ENCODE measurements around the gene UNC5CL. TPM values are rescaled to one million over a fixed set of nuclear protein-coding genes. Genes with fewer than 3 reads are reported as not detected.
"Not testable (repeated sequence)": the region's sequence is repeated elsewhere in the genome, so short reads cannot be mapped to it uniquely, and the experiment has no call there.

UNC5CL gene
- total RNA-seq, 1 experiment from 2014 or later, result 0.40 TPM

GRCh38 chr6:41037107-41037900 is 1.7 kb downstream of the UNC5CL start:
- Histone ChIP-seq H3K36me3 (no peaks in the 10 kb centered on the region), H3K27me3 (no peaks in the 10 kb centered on the region), H3K4me3 (no peak overlapping the region), H3K4me1 (0 out of 2 replicates have a peak, but pooled peaks cover 3% of the 10 kb centered on the region), H3K27ac (no peak overlapping the region), H3K9me3 (replicated peaks) (no peaks in the 10 kb centered on the region)
- DNase-seq, result no peak

GRCh38 chr6:41036601-41037000 is 2.4 kb downstream of the UNC5CL start:
- H3K36me3 ChIP-seq, result no peaks in the 10 kb centered on the region
- 0 out of 2 replicates have a peak, but pooled peaks cover 3% of the 10 kb centered on the region for H3K4me1 ChIP-seq
- H3K4me3 ChIP-seq, result no peak overlapping the region
- no peaks in the 10 kb centered on the region for H3K9me3 ChIP-seq (replicated peaks)
- H3K27me3 ChIP-seq, result no peaks in the 10 kb centered on the region
- no peak for DNase-seq
- no peak overlapping the region for H3K27ac ChIP-seq

- Histone ChIP-seq H3K27me3 (no peaks in the 10 kb centered on the region), H3K9me3 (replicated peaks) (no peaks in the 10 kb centered on the region)
- DNase-seq, result no peak
These were observed 2.8 kb downstream of the UNC5CL start for GRCh38 chr6:41036186-41036585.

GRCh38 chr6:41033776-41034175 is 5.2 kb downstream of the UNC5CL start:
- H3K4me3 ChIP-seq, result no peak overlapping the region
- H3K27me3 ChIP-seq, result no peaks in the 10 kb centered on the region
- H3K36me3 ChIP-seq, result no peaks in the 10 kb centered on the region
- H3K27ac ChIP-seq, result no peak overlapping the region
- H3K4me1 ChIP-seq, result peaks cover 4% of the 10 kb centered on the region; the same call in 1 of the 2 replicates
- no peaks in the 10 kb centered on the region for H3K9me3 ChIP-seq (replicated peaks)
- no peak for DNase-seq

More at GRCh38 chr6:41036186-41036585, 2.8 kb downstream of the UNC5CL start:
- H3K4me3 ChIP-seq, result no peak overlapping the region
- H3K36me3 ChIP-seq, result no peaks in the 10 kb centered on the region
- H3K27ac ChIP-seq, result no peak overlapping the region
- H3K4me1 ChIP-seq, result 0 out of 2 replicates have a peak, but pooled peaks cover 3% of the 10 kb centered on the region

- no peaks in the 10 kb centered on the region for H3K9me3 ChIP-seq (replicated peaks)
- no peak overlapping the region for H3K4me3 ChIP-seq
- no peak overlapping the region for H3K27ac ChIP-seq
- DNase-seq, result no peak
- no peaks in the 10 kb centered on the region for H3K36me3 ChIP-seq
- peaks cover 6% of the 10 kb centered on the region; the same call in 1 of the 2 replicates for H3K4me1 ChIP-seq
- H3K27me3 ChIP-seq, result no peaks in the 10 kb centered on the region
These were observed 6.2 kb downstream of the UNC5CL start for GRCh38 chr6:41032830-41033229.

GRCh38 chr6:41028561-41029412 is 10.2 kb downstream of the UNC5CL start:
- peak in 1 of 2 experiments; percentile 47 for DNase-seq
- Histone ChIP-seq H3K27me3 (no peaks in the 10 kb centered on the region), H3K36me3 (no peaks in the 10 kb centered on the region), H3K4me3 (peak overlapping the region; percentile 61), H3K4me1 (peaks cover 13% of the 10 kb centered on the region), H3K27ac (peak overlapping the region; percentile 41), H3K9me3 (replicated peaks) (no peaks in the 10 kb centered on the region)

- Histone ChIP-seq H3K9me3 (replicated peaks) (no peaks in the 10 kb centered on the region), H3K4me3 (peak overlapping the region; percentile 61), H3K27me3 (no peaks in the 10 kb centered on the region), H3K4me1 (peaks cover 20% of the 10 kb centered on the region), H3K36me3 (no peaks in the 10 kb centered on the region), H3K27ac (peak overlapping the region; percentile 41)
- peak; percentile 79 to 88 for DNase-seq
These were observed 11.0 kb downstream of the UNC5CL start for GRCh38 chr6:41027799-41028560.

- no peak for DNase-seq
- peaks cover 24% of the 10 kb centered on the region for H3K4me1 ChIP-seq
- H3K27ac ChIP-seq, result peak overlapping the region; percentile 41
- H3K36me3 ChIP-seq, result no peaks in the 10 kb centered on the region
- no peaks in the 10 kb centered on the region for H3K27me3 ChIP-seq
- H3K4me3 ChIP-seq, result peak overlapping the region; percentile 61
- no peaks in the 10 kb centered on the region for H3K9me3 ChIP-seq (replicated peaks)
These were observed 11.8 kb downstream of the UNC5CL start for GRCh38 chr6:41027241-41027640.

GRCh38 chr6:41025966-41026530 is 13.0 kb downstream of the UNC5CL start:
- Histone ChIP-seq H3K27ac (no peak overlapping the region), H3K4me3 (no peak overlapping the region), H3K9me3 (replicated peaks) (no peaks in the 10 kb centered on the region), H3K27me3 (no peaks in the 10 kb centered on the region), H3K36me3 (no peaks in the 10 kb centered on the region), H3K4me1 (peaks cover 31% of the 10 kb centered on the region)
- no peak for DNase-seq

- peak; percentile 10 to 30 for DNase-seq
- Histone ChIP-seq H3K36me3 (no peaks in the 10 kb centered on the region), H3K4me1 (peaks cover 24% of the 10 kb centered on the region), H3K9me3 (replicated peaks) (no peaks in the 10 kb centered on the region), H3K4me3 (no peak overlapping the region), H3K27ac (no peak overlapping the region), H3K27me3 (no peaks in the 10 kb centered on the region)
These were observed 15.9 kb downstream of the UNC5CL start for GRCh38 chr6:41023114-41023513.

- peak; percentile 29 to 67 for DNase-seq
- Histone ChIP-seq H3K4me1 (peaks cover 24% of the 10 kb centered on the region), H3K27me3 (no peaks in the 10 kb centered on the region), H3K9me3 (replicated peaks) (no peaks in the 10 kb centered on the region), H3K4me3 (no peak overlapping the region), H3K36me3 (no peaks in the 10 kb centered on the region), H3K27ac (no peak overlapping the region; the same call in 1 of the 2 replicates)
These were observed 16.7 kb downstream of the UNC5CL start for GRCh38 chr6:41022294-41022693.

GRCh38 chr6:41021832-41022231 is 17.2 kb downstream of the UNC5CL start:
- H3K36me3 ChIP-seq, result no peaks in the 10 kb centered on the region
- H3K27ac ChIP-seq, result no peak overlapping the region; the same call in 1 of the 2 replicates
- no peaks in the 10 kb centered on the region for H3K27me3 ChIP-seq
- H3K9me3 ChIP-seq (replicated peaks), result no peaks in the 10 kb centered on the region
- H3K4me1 ChIP-seq, result peaks cover 20% of the 10 kb centered on the region
- peak; percentile 62 to 67 for DNase-seq
- H3K4me3 ChIP-seq, result no peak overlapping the region

GRCh38 chr6:41017663-41018062 is 21.4 kb downstream of the UNC5CL start:
- Histone ChIP-seq H3K36me3 (no peaks in the 10 kb centered on the region), H3K27me3 (no peaks in the 10 kb centered on the region), H3K4me3 (no peak overlapping the region), H3K9me3 (replicated peaks) (no peaks in the 10 kb centered on the region), H3K27ac (no peak overlapping the region), H3K4me1 (peaks cover 10% of the 10 kb centered on the region)
- DNase-seq, result no peak

GRCh38 chr6:41015860-41016259 is 23.2 kb downstream of the UNC5CL start:
- not testable (repeated sequence) for H3K9me3 ChIP-seq (replicated peaks); H3K36me3 ChIP-seq; DNase-seq

More at GRCh38 chr6:41015860-41016259, 23.2 kb downstream of the UNC5CL start:
- H3K4me1 ChIP-seq, H3K27me3 ChIP-seq, H3K27ac ChIP-seq, H3K4me3 ChIP-seq: not testable (repeated sequence)

Measured in SJCRH30 (cell line).